Measurements from ENCODE around the gene PDILT. TPM values are rescaled to one million over a fixed set of nuclear protein-coding genes. Genes with fewer than 3 reads are reported as not detected.

Gene PDILT
- total RNA-seq, 1 experiment from 2014 or later, result not detected

DNA sequence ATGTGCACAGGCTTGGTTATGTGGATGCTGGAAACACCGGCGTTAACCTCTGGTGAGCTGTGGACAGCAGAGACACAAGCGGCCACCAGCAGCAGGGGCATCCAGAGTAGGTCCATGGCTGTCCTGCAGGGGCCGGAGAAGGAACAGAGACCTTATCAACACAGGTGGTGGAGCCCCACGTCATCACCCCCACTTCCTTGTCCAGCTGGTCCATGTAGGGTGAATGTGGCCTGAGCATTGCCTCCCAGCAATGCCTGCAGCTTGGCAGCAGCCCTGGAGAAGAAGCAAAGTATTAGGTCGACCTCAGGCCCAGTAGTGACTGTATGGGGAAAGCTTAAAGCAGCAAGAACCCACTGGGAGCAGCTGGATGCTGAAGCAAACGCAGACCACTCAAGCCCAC, 5.4 kb downstream of the PDILT start:
- Histone ChIP-seq H3K4me1 (ENCODE audit: insufficient read depth, low read length) (no peaks in the 10 kb centered on the region; the same call in 1 of the 2 replicates), H3K27me3 (ENCODE audit: insufficient read depth, low read length) (no peaks in the 10 kb centered on the region), H2AK5ac (ENCODE audit: insufficient read length, low read length) (no peak overlapping the region), H3T11ph (ENCODE audit: low read length) (no peak overlapping the region), H3K14ac (ENCODE audit: insufficient read depth, low read length) (no peak overlapping the region), H2BK5ac (ENCODE audit: insufficient read length, low read length) (no peak overlapping the region), H3K27ac (ENCODE audit: insufficient read length, low read depth, low read length) (no peak overlapping the region), H3K4me2 (ENCODE audit: insufficient read depth, insufficient read length, low read length) (no peak overlapping the region), H4K20me1 (ENCODE audit: control insufficient read depth, insufficient read depth, insufficient read length) (no peaks in the 10 kb centered on the region), H4K8ac (replicated peaks; ENCODE audit: insufficient read length, low read depth, low read length) (no peak overlapping the region), H2BK12ac (ENCODE audit: insufficient read length, low read depth, low read length) (no peak overlapping the region), H3K79me2 (ENCODE audit: insufficient read depth, low read length) (no peaks in the 10 kb centered on the region), H3K56ac (ENCODE audit: insufficient read length, low read depth, low read length) (no peak overlapping the region), H2AFZ (ENCODE audit: low read length) (no peak overlapping the region), H3K4ac (ENCODE audit: low read depth, low read length) (no peak overlapping the region), H3K79me1 (ENCODE audit: insufficient read depth, low read depth, low read length, poor library complexity, severe bottlenecking) (no peaks in the 10 kb centered on the region), H3K23ac (ENCODE audit: insufficient read length, low read depth, low read length) (no peak overlapping the region), H4K5ac (ENCODE audit: insufficient read length, low read depth, low read length) (no peak overlapping the region), H2BK120ac (ENCODE audit: low read depth, low read length, poor library complexity, severe bottlenecking) (no peak overlapping the region), H3K18ac (ENCODE audit: insufficient read length, low read depth, low read length) (no peak overlapping the region), H2BK20ac (ENCODE audit: low read depth, low read length, poor library complexity, severe bottlenecking) (no peak overlapping the region), H2BK15ac (ENCODE audit: low read depth, low read length) (no peak overlapping the region), H3K9me3 (ENCODE audit: control insufficient read depth, low read depth, low read length) (no peaks in the 10 kb centered on the region), H4K91ac (ENCODE audit: insufficient read length, low read depth, low read length) (no peak overlapping the region), H3K9ac (ENCODE audit: extremely low read depth, insufficient read length, low read length) (no peak overlapping the region), H3K23me2 (ENCODE audit: insufficient read length, low read depth, low read length, poor library complexity, severe bottlenecking) (no peaks in the 10 kb centered on the region)
- TF ChIP-seq CTCF (conservative IDR thresholded peaks at IDR 0.05), result no peak
- H3K9me3 Mint-ChIP-seq, result no peaks in the 10 kb centered on the region
- H3K4me1 Mint-ChIP-seq, result no peaks in the 10 kb centered on the region
- no peaks in the 10 kb centered on the region for H3K36me3 Mint-ChIP-seq (ENCODE audit: insufficient read depth in 1 of 3, low read depth in 3 of 3)
- no peak overlapping the region for H3K27ac Mint-ChIP-seq
- WGBS (ENCODE audit: extremely low coverage, insufficient read length, low lambda C conversion rate), result no CpG with 5 or more reads among the region's 7 CpGs
- no peaks in the 10 kb centered on the region for H3K27me3 Mint-ChIP-seq (ENCODE audit: low read depth)
- no peak overlapping the region for H3K4me3 Mint-ChIP-seq
- DNase-seq, result no peak

All from H9 (cell line).